HG02642 (cell line): ENCODE data around the gene MINDY4.
"Not testable (repeated sequence)": the region's sequence is repeated elsewhere in the genome, so short reads cannot be mapped to it uniquely, and the experiment has no call there.

Experiments used
- ATAC-seq: cut with Tn5 transposase; IDR thresholded peaks from one replicate; pipeline ENCODE4 v1.9.1; 2021; ENCODE audit warnings: mild to moderate bottlenecking; ENCODE audit not compliant: unreplicated experiment, poor library complexity

The MINDY4 gene

GRCh38 chr7:30826181-30826580, 55.0 kb downstream of the MINDY4 start:
- no peak for ATAC-seq

GRCh38 chr7:30828591-30828990, 57.4 kb downstream of the MINDY4 start:
- ATAC-seq, result no peak

GRCh38 chr7:30829471-30829870, 58.3 kb downstream of the MINDY4 start:
- no peak for ATAC-seq

- ATAC-seq, result no peak
These were observed 60.0 kb downstream of the MINDY4 start for GRCh38 chr7:30831227-30831626.

GRCh38 chr7:30831936-30832335, 60.7 kb downstream of the MINDY4 start:
- no peak for ATAC-seq

- ATAC-seq, result not testable (repeated sequence)
These were observed 62.9 kb downstream of the MINDY4 start for GRCh38 chr7:30834017-30834674.

GRCh38 chr7:30835396-30835915, 64.2 kb downstream of the MINDY4 start:
- no peak for ATAC-seq

GRCh38 chr7:30836991-30837390, 65.8 kb downstream of the MINDY4 start:
- no peak for ATAC-seq

GRCh38 chr7:30837581-30837980, 66.4 kb downstream of the MINDY4 start:
- no peak for ATAC-seq

GRCh38 chr7:30838008-30838407, 66.8 kb downstream of the MINDY4 start:
- ATAC-seq, result no peak

- ATAC-seq, result no peak
These were observed 69.2 kb downstream of the MINDY4 start for GRCh38 chr7:30840141-30841024.

GRCh38 chr7:30841025-30841735, 70.0 kb downstream of the MINDY4 start:
- no peak for ATAC-seq

GRCh38 chr7:30841801-30842541, 70.8 kb downstream of the MINDY4 start:
- ATAC-seq, result no peak

GRCh38 chr7:30842542-30843451, 71.6 kb downstream of the MINDY4 start:
- no peak for ATAC-seq

GRCh38 chr7:30843741-30844482, 72.7 kb downstream of the MINDY4 start:
- no peak for ATAC-seq

GRCh38 chr7:30844483-30844874, 73.3 kb downstream of the MINDY4 start:
- no peak for ATAC-seq

- no peak for ATAC-seq
These were observed 73.7 kb downstream of the MINDY4 start for GRCh38 chr7:30844916-30845315.

GRCh38 chr7:30845426-30846135, 74.4 kb downstream of the MINDY4 start:
- ATAC-seq, result no peak
